Vagina (tissue), 2 donors: Measurements from ENCODE around the gene MOGAT3. TPM values are rescaled to one million over a fixed set of nuclear protein-coding genes. Genes with fewer than 3 reads are reported as not detected.
"Not testable (repeated sequence)": the region's sequence is repeated elsewhere in the genome, so short reads cannot be mapped to it uniquely, and the experiment has no call there.

Source experiments
- DNase-seq, 2 donors: peaks; one replicate each; pipeline ENCODE4 v3.0.0-alpha.2; 2017; ENCODE audit errors: extremely low spot score in 2 of 2
- H3K27ac ChIP-seq: fragments of 200-600 bp; sonication (generic); one replicate; pipeline ENCODE4 v1.5.1; 2019
- H3K27me3 ChIP-seq: fragments of 200-600 bp; sonication (generic); one replicate; pipeline ENCODE4 v1.5.1; 2019
- H3K36me3 ChIP-seq, 2 donors: fragments of 200-600 bp; sonication (generic); one replicate each; pipeline ENCODE4 v1.5.1; 2017 to 2019
- H3K4me1 ChIP-seq: fragments of 200-600 bp; sonication (generic); one replicate; pipeline ENCODE4 v1.5.1; 2019
- H3K4me3 ChIP-seq, 2 donors: fragments of 200-600 bp; sonication (generic); 1 replicate in 1 of 2; 2 replicates in 1 of 2; pipeline ENCODE4 v1.5.1; 2016 to 2019
- H3K9me3 ChIP-seq: fragments of 200-600 bp; sonication (generic); one replicate; pipeline ENCODE4 v1.5.1; 2019
- POLR2A ChIP-seq, 2 donors: fragments of 450-650 bp; IDR thresholded peaks; one replicate each; pipeline ENCODE4 v1.6.1; 2017; ENCODE audit warnings: antibody characterized with exemption in 2 of 2, mild to moderate bottlenecking in 2 of 2, moderate library complexity in 2 of 2
- POLR2AphosphoS5 ChIP-seq, 2 donors: sonication (generic); formaldehyde crosslinking; IDR thresholded peaks; one replicate each; pipeline ENCODE4 v1.9.0; 2017; ENCODE audit warnings: antibody characterized with exemption in 2 of 2, mild to moderate bottlenecking in 2 of 2, low read depth in 1 of 2; ENCODE audit not compliant: insufficient read depth in 1 of 2
- intact Hi-C: fragments of 100-400 bp; cut with DNase I; formaldehyde crosslinking; loops from one replicate; pipeline ENCODE4 v1.15.1; 2023
- total RNA-seq: library from RNA; depleted of rRNA; stranded (reverse); fragments of >200 nt; gene quantifications from one replicate; pipeline ENCODE4 v1.2.3, GENCODE V29; 2016
- TF ChIP-seq, protein P1 (sequence below), 3 experiments: fragments of 450-650 bp in 2 of 3; fragments of 200-600 bp in 1 of 3; sonication (generic) in 1 of 3; IDR thresholded peaks; one replicate each; pipeline ENCODE4 v1.5.1; 2017 to 2019; ENCODE audit warnings: antibody characterized with exemption in 3 of 3, mild to moderate bottlenecking in 2 of 3, moderate library complexity in 2 of 3

Gene MOGAT3
- total RNA-seq, 1 donor from 2014 or later: not detected

DNA sequence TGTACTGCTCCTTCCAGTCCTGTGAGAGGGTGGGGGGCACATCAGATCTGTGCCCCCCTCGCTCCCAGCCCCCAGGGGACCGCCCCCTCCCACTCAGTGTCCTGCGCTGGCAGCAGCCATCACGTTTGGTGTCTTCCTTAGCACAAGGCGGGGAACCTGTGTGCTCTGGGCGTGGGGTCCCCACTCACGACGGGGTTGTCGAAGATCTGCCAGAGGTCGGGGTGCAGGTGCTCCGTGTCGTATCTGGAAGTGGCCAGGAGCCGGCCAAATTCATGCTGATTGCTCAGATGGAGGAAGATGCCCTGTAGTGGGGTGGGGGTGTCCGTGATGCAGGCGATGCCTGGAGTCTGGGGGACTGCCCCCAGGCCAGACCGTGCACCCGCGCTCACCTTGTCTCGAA is 9.3 kb upstream of the MOGAT3 start:
- Histone ChIP-seq H3K27ac (no peak overlapping the region), H3K4me1 (no peaks in the 10 kb centered on the region), H3K36me3 (peaks cover 0 to 55% of the 10 kb centered on the region in 2 donors), H3K4me3 (no peak overlapping the region), H3K27me3 (no peaks in the 10 kb centered on the region), H3K9me3 (no peaks in the 10 kb centered on the region)
- no peak for TF ChIP-seq POLR2A (IDR thresholded peaks at IDR 0.05)
- no peak for TF ChIP-seq POLR2AphosphoS5 (IDR thresholded peaks at IDR 0.05; ENCODE audit: insufficient read depth in 1 of 2, low read depth in 1 of 2)
- TF ChIP-seq, protein P1, sequence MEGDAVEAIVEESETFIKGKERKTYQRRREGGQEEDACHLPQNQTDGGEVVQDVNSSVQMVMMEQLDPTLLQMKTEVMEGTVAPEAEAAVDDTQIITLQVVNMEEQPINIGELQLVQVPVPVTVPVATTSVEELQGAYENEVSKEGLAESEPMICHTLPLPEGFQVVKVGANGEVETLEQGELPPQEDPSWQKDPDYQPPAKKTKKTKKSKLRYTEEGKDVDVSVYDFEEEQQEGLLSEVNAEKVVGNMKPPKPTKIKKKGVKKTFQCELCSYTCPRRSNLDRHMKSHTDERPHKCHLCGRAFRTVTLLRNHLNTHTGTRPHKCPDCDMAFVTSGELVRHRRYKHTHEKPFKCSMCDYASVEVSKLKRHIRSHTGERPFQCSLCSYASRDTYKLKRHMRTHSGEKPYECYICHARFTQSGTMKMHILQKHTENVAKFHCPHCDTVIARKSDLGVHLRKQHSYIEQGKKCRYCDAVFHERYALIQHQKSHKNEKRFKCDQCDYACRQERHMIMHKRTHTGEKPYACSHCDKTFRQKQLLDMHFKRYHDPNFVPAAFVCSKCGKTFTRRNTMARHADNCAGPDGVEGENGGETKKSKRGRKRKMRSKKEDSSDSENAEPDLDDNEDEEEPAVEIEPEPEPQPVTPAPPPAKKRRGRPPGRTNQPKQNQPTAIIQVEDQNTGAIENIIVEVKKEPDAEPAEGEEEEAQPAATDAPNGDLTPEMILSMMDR (IDR thresholded peaks at IDR 0.05): no peak
- intact Hi-C loops: no loop called here
- DNase-seq: no peak

DNA sequence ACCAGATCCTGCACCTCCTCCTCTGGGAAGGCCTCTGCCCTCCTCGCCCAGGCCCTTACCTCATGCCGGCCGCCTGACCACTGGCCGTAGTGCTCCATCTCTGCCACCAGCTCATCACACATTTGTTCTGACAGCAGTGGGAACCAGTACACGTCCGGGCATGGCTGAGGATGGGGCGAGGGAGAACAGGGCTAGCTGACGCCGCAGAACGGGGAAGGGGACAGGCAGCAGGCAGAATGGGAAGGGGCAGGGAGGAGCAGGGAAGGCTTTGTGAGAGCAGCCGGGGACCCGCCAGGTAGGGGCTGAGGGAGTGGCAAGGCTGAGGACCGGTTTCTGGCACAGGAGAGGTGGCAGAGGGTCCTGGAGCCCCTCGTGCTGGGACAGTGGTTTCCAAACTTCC is 8.0 kb upstream of the MOGAT3 start:
- TF ChIP-seq POLR2A (IDR thresholded peaks at IDR 0.05) (no peak), POLR2AphosphoS5 (IDR thresholded peaks at IDR 0.05; ENCODE audit: insufficient read depth in 1 of 2, low read depth in 1 of 2) (no peak)
- TF ChIP-seq, protein P1 (IDR thresholded peaks at IDR 0.05): no peak
- no peak overlapping the region for H3K4me3 ChIP-seq
- intact Hi-C loops: no loop called here
- no peaks in the 10 kb centered on the region for H3K9me3 ChIP-seq
- H3K4me1 ChIP-seq: no peaks in the 10 kb centered on the region
- H3K27me3 ChIP-seq: no peaks in the 10 kb centered on the region
- H3K36me3 ChIP-seq: peaks cover 0 to 55% of the 10 kb centered on the region in 2 donors
- H3K27ac ChIP-seq: no peak overlapping the region
- no peak for DNase-seq

DNA sequence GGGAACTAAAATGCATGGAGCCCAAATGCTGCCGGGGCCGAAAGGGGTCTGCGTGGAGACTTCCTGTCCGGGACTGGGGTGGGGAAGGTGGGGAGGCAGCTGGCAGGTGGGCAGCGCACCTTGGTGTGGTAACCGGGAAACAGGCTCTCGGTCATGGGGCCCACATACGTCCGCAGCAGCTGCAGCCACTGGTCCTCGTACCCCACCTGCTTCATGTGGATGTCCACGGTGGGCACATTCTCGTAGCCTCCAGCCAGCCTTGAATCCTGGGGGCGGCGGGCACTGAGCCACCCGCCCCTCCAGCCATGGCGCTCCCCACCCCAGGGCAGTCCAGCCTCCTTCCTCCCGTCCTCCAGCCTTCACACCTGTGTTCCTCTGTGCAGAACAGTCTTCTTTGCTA is 6.6 kb upstream of the MOGAT3 start:
- H3K4me1 ChIP-seq: no peaks in the 10 kb centered on the region
- no peak for DNase-seq
- H3K27me3 ChIP-seq: no peaks in the 10 kb centered on the region
- H3K36me3 ChIP-seq: peaks cover 0 to 41% of the 10 kb centered on the region in 2 donors
- intact Hi-C loops: no loop called here
- no peaks in the 10 kb centered on the region for H3K9me3 ChIP-seq
- TF ChIP-seq POLR2A (IDR thresholded peaks at IDR 0.05) (no peak), POLR2AphosphoS5 (IDR thresholded peaks at IDR 0.05; ENCODE audit: insufficient read depth in 1 of 2, low read depth in 1 of 2) (no peak)
- TF ChIP-seq, protein P1 (IDR thresholded peaks at IDR 0.05): no peak
- no peak overlapping the region for H3K27ac ChIP-seq
- no peak overlapping the region for H3K4me3 ChIP-seq

DNA sequence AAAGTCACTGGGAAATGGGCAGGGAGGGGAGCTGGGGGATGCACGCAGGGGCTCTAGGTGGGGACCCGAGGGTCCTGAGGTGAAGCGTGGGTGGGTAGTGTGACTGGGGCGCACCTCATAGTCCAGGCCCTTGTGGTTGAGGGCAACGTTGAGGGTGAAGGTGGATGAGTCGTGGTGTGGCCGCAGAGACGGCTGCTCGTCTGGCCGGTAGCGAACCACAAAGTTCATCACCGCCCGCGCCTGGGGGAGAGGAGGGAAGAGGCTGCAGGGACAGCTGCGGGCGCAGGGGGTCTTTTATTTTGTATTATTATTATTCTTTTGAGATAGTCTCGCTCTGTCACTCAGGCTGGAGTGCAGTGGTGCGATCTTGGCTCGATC is 5.8 kb upstream of the MOGAT3 start:
- Histone ChIP-seq H3K9me3 (no peaks in the 10 kb centered on the region), H3K36me3 (peaks cover 0 to 33% of the 10 kb centered on the region in 2 donors), H3K4me1 (peaks cover 6% of the 10 kb centered on the region), H3K4me3 (no peak overlapping the region), H3K27ac (no peak overlapping the region), H3K27me3 (no peaks in the 10 kb centered on the region)
- DNase-seq: no peak
- no peak for TF ChIP-seq POLR2AphosphoS5 (IDR thresholded peaks at IDR 0.05; ENCODE audit: insufficient read depth in 1 of 2, low read depth in 1 of 2)
- no peak for TF ChIP-seq POLR2A (IDR thresholded peaks at IDR 0.05)
- TF ChIP-seq, protein P1 (IDR thresholded peaks at IDR 0.05): no peak
- intact Hi-C loops: no loop called here

DNA sequence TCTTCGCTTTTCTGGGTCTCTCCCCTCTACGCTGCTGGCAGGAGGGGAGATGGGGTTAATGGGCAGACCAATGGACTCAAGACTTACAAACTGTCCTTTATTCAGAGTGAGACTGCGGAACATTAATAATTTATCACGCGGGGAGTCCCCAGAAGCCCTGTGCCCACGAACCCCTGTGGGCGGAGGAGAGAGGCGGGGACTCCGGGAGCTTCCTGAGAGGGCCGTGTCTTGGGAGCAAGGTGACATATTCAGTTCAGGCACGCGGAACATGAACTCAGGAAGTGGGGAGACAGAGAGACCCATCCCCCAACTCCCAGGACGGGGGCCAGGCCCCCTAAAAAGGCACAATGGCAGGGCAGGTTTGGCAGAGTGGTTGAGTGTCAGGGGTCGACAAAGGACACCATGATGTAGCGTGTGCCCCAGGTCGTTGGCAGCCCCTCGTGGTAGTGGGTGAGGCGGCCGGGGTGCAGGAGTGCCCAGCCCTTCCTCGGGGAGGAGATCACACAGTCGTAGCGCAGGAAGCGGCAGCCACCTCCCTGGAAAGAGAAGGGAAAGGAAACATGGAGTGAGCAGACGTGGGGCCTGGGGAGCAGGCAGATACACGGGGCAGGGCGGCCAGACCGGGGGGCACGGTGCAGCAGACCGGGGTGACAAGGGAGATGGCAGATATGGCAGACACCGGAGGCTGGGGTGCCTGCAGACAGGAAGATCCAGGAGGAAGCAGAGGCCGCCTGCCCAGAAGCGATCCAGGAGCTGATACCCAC is 5.2 kb upstream of the MOGAT3 start:
- peaks cover 0 to 28% of the 10 kb centered on the region in 2 donors for H3K36me3 ChIP-seq

DNA sequence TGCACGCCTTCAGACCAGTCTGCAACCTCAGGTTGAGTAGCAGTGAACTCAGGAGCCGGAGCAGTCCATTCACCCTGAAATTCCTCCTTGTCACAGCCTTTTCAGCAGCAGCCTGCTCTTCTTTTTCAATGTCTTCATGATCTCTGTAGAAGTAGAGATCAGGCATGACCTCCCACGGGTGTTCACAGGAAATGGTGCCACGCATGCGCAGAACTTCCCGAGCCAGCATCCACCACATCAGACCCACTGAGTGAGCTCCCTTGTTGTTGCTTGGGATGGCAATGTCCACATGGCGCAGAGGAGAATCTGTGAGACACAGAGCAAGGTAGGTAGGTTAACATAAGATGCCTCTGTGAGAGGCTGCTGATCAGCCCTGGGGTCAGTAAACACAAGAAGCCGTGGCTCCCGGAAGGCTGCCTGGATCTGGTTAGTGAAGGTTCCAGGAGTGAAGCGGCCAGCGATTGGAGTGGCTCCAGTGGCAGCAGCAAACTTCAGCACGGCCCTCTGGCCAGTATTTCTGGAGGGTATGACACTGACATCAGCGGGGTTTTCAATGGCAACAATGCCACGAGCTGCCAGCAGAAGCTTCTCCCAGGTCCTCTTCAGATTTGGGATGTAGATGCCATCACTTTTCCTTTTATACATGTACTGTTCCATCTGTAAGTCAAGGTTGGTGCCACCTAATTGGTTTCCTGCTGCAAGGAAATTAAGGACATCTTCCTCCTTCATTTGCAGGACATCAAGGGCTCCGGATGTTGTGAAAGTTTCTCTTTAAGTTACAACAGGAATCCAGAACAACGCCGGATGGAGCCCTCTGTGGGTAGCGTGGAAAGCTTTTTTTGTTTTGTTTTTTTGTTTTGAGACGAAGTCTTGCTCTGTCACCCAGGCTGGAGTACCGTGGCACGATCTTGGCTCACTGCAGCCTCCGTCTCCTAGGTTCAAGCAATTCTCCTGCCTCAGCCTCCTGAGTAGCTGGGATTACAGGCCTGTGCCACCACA is 3.2 kb upstream of the MOGAT3 start:
- DNase-seq, H3K9me3 ChIP-seq, H3K4me3 ChIP-seq, H3K27ac ChIP-seq, H3K4me1 ChIP-seq, intact Hi-C loops, H3K36me3 ChIP-seq, H3K27me3 ChIP-seq: not testable (repeated sequence)

More for the DNA sequence above, 5.2 kb upstream of the MOGAT3 start:
- no peaks in the 10 kb centered on the region for H3K27me3 ChIP-seq
- no peak overlapping the region for H3K4me3 ChIP-seq
- H3K9me3 ChIP-seq: no peaks in the 10 kb centered on the region
- TF ChIP-seq POLR2A (IDR thresholded peaks at IDR 0.05) (no peak), POLR2AphosphoS5 (IDR thresholded peaks at IDR 0.05; ENCODE audit: insufficient read depth in 1 of 2, low read depth in 1 of 2) (no peak)
- TF ChIP-seq, protein P1 (IDR thresholded peaks at IDR 0.05): no peak
- intact Hi-C loops: no loop called here
- H3K4me1 ChIP-seq: peaks cover 8% of the 10 kb centered on the region
- no peak for DNase-seq
- H3K27ac ChIP-seq: no peak overlapping the region
